ENCODE measurements around the gene POLR3C.
"Not testable (repeated sequence)": the region's sequence is repeated elsewhere in the genome, so short reads cannot be mapped to it uniquely, and the experiment has no call there.

POLR3C gene

DNA sequence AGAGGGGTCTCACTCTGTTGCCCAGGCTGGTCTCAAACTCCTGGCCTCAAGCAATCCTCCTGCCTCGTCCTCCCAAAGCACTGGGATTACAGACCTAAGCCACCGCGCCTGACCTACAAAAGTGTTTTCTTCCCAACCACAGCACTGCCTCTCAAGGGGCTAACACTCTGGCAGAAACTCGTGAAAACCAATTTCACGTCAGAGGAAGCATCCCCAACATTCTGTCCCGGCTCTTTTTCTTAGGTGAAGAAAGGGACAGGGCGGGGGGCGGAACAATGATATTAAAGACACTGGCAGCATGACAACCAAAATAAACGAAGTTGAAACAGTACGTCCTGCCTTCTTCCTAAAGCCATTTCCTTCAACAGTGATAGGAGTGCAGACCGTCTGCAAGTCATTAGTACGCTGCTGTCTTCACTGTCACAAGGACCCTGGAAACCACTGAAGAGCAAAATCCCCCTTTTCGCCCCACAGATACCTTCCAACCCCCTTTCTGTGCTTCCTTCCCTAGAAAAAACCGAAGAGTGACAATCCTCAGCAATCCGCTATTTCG, 1.1 kb upstream of the POLR3C start:
- DNase-seq, result not testable (repeated sequence)

DNA sequence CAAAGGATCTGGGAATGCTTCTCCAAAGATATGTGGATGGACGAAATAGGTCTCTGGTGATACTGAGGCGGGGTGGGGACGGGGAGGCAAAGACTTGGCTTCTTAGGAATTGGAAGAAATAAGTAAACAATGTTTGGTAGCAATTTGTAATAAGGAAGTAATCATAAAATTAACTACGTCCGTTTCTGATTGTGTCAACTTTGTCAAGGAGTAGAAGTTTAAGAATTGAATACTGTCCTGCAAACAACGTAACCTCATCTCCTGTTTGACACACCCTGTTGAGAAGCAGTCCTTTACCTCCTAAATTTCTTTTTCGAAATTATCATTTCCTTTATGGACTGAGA, 471 bp downstream of the POLR3C start:
- DNase-seq, result no peak

DNA sequence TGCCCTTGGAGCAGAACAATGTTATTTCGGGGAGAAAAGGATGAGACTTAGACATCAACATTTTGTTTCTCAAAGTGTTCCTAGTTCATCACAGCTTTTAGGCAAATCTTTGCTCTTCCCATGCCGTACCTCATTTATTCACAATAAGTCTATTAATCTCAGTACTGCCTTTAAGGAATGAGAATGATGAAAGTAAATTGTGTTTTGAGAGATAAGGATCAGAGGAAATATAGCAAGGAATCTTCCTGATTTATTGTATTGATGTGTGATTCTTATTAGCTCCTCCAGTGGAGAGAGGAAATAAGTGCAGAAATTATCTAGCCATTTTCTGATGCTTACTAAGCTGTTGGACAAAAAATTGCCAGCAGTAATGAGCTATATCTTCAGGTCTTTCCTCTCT, 2.0 kb downstream of the POLR3C start:
- DNase-seq, result no peak

DNA sequence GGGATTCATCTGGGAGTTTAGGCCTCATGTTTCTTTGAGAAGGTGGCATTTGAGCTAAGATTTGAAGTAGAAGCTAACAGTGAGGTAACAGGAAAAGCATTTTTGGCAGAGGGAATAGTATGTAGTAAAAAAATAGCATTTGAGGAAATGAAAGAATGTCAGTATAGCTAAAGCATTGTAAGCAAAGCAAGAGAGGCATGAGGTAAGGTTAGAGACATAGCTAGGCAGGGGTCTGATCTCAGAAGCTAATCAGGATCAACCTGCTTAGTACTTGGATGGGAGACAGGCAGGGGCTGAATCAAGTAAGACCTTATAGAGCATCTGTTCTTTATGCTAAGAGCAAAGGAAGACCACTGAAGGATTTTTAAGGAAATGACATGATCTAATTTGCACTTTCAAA, 4.0 kb downstream of the POLR3C start:
- DNase-seq, result no peak

DNA sequence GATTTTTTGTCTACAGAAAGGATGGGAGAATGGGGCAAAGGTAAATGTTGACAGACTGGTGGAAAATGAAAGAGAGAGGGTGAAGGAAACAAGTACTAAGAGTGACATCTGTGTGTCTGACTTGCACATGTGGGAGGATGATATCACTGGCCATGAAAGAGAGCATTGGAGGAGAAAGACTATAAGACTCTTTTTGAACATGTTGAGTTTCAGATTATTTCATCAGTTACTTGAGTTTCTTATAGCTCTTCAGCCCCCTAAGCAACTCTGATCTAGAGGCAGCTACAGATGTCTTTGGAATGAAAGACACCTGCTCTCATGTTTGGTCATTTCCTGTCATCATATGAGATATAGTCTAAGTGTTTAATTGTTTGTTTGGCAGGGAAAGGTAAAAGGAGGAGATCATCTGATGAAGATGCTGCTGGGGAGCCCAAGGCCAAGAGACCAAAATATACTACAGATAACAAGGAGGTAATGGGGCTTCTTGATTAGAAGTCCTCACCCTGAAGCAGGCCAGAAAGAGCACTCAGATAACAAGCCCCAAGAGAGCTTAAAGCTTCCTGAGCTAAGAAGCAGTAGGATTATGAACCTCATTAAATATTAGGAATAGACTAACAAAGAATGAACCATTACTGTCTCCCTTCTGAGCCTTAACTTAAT, 4.5 kb downstream of the POLR3C start:
- DNase-seq, result no peak

DNA sequence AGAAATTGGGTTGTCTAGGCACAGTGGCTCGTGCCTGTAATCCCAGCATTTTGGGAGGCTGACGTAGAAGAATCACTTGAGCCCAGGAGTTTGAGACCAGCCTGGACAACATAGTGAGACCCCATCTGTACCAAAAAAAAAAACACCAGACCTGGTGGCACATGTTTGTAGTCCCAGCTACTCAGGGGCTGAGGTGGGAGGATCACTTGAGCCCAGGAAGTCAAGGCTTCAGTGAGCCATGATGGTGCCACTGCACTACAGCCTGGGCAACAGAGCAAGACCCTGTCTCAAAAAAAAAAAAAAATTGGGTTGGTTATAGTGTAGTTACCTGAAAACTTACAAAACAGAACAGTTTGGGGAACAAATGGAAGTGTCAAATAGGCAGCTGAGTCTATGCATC, 6.8 kb downstream of the POLR3C start:
- not testable (repeated sequence) for DNase-seq

DNA sequence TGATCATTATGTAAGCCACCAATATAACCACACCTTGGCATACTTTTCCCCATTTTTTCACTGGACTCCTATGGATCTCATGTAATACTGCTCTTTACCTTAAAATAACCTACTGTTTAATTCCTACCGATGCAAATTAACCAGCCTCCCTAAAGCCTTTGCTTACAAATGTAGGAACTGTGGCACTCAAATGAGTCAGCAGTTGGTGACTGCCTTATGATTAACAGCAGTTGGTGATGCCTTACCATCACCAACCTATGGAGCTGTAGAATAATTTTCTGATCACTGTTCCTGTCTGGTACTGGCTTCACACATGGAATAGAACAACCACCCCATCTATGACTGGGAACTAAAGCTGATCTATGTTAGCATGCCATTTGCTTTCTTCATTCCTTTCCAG, 13.7 kb downstream of the POLR3C start:
- no peak for DNase-seq

DNA sequence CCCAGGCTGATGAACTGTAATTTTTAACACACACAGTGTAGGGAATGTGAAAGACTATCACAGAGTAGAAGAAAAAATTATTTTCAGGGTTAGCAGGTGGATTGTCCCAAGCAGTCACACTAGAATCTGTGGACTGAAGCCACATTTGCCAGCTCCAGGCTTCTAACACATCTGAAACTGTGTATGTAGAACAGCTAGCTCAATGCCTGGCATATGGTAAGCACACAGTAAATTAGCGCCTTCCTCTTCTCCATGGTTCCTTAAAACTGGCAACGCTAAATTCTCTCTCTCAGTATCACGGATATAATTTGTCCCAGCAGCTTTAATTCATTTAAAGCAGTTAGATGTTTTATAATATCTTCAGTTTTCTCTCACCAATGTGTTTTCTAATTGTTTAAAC, 19.0 kb downstream of the POLR3C start:
- no peak for DNase-seq

DNA sequence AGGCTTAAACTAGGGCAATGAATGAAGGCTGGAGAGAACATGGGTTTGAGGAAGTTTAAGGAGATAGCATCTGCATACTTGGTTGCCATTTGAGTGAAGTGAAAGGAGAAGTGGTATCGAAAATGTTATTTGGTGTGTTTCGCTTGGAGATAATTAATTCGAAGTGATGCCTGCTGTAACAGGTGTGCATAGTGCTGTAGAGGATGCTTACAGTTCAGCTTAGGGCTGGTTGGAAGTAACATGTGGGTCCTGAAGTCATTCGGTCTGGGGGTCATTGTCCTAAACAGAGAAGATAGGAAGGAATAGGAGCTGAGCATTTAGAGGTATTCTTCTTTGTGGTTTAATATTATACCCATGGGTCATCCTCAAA, 21.1 kb downstream of the POLR3C start:
- no peak for DNase-seq

DNA sequence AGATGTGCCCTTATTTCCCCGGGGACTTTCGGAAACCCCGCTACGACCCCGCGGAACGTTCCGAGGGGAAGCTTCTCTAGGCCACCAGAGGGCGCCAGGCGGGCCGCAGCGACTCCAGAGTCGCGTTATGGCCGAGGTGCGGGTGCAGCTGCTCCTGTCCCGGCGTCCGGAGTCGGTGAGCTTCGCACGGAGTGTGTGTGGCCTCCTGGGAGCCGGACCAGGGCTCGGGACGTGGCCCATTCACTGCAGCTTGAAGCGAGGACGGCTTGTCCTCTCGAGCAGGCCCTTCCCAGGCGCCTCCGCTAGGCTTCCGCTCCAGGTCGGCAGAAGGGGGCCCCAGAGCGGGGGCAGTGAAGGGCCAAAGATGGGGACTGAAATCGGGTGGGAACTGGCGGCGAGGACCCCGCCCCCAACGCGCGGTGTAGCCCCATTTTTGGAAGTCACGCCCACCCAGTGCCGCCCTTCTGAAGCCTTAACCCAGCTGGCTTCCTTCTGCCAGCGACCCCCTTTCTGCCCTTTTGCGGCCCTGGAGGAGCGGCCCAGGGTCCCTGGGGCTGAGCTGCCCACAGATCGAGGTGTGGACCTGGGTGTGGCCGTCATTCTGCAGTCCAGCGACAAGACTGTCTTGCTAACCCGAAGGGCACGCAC, 21.6 kb downstream of the POLR3C start, which contains the start of gene NUDT17:
NUDT17 (plus strand) TSS at position 117 of the 648 bp plus-strand sequence; CDS start at position 128, 11 bp downstream.
- DNase-seq, result peak; percentile 91

DNA sequence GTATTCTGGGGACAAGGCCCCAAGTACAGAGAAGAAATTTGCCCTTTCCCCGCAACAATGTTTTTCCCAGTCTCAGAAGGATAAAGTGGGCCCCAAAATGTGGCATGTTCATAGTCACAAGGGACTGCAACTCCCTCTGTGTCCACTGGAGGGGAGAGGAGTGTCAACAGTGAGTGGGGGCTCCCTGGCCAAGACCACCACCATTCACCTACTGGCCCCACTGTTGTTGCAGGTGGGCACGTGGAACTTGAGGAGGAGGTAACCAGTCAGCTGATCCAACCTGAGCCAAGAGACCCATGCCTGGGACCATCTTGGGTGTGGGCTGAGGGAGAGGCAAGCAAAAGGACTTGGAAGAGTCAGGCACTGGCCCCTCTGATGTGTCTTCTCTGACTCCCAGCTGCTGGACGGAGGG, 22.2 kb downstream of the POLR3C start:
- peak; percentile 53 for DNase-seq

DNA sequence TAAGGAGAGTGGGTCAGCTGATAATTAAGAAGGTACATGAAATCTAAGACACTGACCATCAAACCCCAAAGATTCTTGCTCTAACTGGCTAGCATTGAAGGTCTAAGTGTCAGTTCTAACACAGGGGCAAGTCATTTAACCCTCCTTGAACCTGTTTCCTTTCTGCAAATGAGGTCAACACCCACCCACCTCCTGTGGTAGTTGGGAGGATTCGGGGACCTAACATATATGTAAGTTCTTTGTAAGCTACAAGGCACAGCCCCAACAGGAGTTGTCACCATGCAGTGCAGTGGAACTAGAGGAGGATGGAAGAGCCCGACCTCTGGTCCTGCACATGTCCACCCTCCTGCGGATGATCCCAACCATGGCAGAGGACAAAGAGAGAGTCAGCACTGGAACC, 23.8 kb downstream of the POLR3C start:
- no peak for DNase-seq

DNA sequence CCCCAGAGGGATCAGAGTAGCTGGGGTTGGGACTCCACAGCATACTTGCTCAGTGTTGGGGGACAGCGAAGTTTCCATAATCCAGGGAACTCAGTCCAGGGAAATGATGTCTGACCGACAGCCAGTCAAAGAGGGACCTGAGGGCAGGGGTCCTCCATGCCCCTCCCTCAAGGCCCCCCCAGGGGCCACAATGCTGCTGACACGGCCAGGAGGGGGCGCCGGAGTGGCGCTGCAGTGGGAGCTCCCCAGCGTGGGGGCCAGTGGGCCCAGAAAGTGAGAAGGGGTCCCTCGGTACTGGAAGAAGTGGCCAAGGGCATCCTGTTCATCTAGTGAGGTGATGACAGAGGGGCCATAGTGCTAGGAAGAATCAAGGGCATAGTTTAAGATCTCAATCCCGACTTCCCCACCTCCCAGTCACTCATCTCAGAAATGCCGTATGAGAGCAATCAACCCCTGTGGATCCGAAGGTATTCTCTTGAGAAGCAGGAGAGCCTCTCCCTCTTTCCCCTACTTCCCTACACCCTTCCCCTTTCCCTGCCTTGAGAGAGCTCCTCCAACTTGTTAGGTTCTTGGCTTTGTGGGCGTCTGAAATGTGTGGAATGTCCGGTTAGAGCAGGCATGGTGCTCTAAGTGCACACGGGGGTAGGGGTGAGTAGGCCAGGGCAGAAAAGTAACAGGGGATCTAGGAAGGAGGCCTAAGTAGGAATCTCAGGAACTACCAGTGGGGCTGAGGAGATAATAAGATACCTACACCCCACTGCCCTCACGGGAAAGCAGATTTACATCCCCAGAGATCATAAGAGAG, 25.6 kb downstream of the POLR3C start:
- no peak for DNase-seq

DNA sequence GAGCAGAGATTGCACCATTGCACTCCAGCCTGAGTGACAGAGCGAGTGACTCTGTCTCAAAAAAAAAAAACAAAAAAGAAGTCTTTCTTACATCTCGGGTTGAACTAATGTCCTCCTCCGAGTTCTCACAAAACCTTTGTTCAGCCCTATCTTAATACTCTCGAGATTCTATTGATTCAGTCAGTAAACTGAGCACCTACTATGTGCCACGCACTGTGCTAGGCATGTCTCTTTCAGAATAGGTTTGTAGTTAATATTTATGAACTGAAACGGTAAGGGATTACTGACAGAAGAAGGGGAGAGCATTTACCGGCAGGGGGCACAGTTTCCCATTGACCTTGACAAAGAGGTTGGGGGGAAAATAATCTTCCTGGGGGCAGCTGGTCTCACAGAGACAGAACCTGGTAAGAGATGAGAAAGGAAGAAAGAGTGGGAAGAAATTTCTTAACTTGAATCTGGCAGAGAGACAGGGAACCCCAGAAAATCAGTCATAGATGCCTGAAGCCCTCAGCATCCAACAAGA, 31.5 kb downstream of the POLR3C start:
- DNase-seq, result no peak

DNA sequence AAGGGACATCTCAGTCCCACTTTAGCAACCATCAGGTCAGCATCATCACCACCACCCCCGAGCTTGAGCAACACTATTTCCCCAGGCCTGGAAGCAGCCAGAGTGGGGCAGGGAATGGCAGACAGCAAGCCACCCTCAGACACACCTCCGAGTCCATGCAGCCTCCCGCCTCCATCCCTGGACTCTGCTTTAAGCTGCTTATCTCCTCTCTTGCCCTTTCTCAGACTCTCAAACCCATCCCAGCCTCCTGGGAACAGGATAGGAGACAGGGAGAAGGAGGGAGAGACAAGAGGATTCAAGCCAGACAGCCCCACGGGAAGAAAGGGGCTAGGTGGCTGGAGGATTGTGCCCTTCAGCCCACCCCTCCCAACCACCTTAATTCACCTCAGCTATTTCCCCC, 33.2 kb downstream of the POLR3C start:
- DNase-seq, result no peak

DNA sequence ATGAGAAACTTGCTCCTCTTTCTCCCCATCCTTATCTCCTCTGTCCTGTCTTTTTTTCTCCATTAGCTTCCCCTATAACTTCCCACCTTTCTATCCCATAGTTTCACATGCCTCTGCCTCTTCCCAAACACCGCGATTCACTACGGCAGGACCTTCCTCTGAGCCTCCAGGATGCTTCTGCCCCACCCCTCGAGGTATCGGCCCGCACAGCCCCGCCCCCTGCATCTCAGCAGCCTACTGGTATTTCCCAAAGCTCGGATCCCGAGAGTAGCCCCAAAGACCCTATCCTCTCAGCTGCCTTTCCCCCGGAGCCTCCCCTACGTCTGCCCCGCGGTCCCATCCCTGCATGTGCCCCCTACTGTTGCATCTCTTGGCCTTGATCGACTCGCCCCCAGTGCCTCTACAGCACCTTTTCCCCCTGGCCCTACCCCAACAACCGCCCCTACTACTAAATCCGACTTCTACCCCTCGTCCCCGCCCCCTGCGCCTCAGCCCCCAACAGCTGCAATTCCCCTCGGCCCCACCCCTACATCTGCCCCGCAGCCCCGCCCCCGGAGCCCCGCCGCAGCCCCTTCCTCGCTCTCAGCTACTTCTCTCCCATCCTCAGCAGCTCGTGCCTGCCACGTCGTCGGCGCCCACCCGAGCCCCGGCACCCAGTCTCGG, 34.4 kb downstream of the POLR3C start:
- peak; percentile 78 for DNase-seq

DNA sequence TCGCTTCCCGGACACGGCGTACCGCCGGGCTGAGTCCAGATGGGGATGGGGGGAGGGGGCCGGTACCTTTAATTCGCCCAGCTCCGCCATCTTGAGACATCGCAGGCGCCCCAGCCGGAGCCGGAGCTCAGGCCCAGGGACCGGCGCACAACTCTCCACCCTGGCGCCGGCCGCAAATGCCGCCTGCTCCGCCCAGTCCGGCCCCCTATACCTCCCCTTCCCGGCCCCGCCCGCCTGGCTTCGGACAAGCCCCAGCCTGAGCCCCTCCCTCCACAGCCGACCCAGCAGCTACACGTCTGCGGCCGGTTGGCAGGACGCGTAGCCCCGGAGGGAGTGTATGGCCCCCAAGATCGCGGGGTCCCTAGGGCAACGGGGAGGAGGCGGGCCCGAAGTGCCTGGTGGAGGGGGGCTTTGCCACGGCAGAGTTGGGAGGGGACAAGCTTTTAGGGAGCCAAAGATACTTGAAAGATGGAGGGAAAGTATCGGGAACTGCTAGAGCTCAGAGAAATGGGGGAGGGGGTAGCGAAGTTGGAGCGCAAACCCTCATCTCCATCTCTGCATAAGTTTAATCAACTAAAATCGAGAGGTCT, 35.0 kb downstream of the POLR3C start, which contains the start of gene PIAS3:
PIAS3 (minus strand) TSS at position 181 of the 590 bp plus-strand sequence; CDS start at position 90, 91 bp downstream.
- DNase-seq, result peak; percentile 99

DNA sequence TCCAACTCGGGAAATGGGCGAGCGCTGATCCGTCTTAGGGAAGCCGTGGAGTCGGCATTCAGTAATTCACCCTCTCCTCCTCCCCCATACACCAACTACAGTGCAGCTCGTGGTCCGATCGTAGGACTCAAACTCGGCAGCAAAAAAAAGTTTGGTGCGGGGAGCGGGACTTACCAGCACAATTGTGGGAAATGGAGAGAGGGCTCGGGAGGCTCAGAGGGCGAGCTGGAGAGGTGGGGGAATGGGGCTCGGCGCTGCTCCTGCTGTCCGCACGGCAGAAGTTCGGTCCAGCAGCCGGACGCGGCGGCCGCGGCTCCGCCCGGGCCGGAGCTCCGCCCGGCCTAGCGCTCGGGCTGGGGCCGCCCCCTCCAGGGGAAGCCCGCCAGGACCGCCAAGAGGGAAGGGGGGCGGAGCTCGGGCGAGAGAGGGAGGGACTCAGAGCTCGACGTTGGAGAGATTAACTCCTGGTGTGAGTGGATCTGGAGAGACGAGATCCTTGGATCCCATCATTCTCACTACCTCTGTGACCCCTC, 35.6 kb downstream of the POLR3C start:
- peak; percentile 97 for DNase-seq

DNA sequence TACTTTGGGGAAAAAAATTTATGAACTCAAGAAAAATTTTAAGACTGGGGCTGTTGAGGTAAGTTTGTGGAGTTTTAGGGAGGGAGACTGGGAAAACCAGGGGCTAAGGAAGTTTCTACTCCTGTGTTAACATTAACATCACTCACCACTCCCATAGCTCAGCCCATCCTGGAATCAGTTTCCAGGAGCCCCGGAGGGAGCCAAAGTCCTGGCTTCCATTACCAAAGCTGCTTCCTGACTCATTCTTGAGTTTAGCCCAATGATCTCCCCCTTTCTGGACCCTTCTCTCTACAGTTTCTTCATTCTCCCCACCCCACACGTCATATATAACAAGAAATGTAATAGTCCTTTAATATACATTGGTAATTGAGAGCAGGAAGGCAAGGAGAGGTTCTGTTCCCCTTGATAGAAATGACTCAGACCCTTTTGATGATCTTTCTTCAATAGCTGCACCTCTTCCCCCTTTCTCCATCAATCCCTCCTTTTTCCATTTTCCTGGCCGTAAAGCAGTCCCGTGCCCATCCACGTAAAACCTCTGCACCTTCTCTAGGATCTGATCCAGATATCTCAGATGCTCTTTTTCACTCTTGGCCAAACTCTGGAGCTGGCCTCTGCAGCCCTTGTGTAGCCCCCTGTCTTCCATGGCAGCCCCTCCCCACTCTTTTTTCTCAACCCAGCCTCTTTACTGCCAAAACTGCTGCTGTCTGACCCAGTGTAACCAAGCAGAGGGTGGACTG, 39.5 kb downstream of the POLR3C start:
- DNase-seq, result no peak

DNA sequence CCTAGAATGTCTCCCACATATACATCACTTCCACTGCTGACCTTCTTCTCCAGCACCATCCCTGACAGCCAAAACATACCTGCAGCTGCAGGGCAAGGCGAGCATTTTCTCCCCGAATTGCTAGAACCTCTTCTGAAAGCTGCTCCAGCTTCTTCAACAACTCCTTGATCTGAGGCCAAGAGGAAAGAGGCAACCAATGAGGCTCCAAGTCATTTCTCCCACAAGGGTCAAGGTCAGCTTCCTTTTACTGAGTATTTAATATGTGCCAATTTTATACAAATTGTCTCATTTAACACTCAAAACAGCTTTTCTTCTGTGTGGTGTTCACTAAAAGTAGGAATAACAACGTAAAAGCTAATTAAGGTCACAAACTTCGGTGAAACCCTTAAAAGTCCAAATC, 44.2 kb downstream of the POLR3C start:
- no peak for DNase-seq

All from NCI-H345 (cell line).